Measurements from ENCODE around the gene ASTN2.

Gene ASTN2

DNA sequence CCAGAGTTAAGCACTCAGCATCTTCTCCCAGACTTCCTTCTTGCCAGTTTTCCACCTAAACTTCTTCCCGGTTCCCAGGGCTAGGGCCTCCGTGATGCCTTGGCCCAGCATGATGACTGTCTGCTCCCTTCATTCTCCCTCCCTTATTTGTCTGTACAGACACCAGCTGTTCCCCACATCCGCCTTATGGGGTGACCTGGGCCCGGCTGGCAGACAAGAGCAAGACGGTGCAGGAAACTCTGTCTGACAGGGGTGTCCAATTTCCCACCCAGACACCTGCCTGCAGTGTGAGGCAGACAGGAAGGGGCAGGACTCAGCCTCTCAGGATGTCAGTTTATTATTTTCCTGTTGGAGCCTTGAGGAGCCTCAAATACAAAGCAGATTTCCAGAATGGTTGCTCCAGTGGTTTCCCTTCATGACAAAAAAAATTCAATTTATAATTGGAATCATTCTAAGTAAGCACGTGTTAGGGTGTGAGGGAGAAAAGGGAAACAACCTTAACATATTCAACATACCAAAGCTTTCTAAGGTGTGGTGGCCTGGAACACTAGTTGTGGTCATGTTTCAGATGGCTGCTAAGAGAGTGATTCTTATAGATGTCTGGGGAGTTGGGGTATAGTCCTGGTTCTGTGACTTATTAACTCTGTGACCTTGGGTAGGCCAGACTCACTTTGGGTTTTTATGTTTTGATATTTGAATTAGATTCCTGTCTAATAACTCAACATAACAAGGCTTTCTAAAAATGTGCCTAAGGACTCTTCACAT is 1026.7 kb downstream of the ASTN2 start:
- Histone ChIP-seq H3K79me2 (ENCODE audit: control insufficient read depth, low read length) (no peaks in the 10 kb centered on the region), H3K27me3 (ENCODE audit: control insufficient read depth, low read length) (no peaks in the 10 kb centered on the region), H3K4me3 (ENCODE audit: low read length) (no peak overlapping the region), H3K9me3 (ENCODE audit: control insufficient read depth, insufficient read depth, low read length) (no peaks in the 10 kb centered on the region), H4K20me1 (ENCODE audit: control insufficient read depth, insufficient read depth, low read depth, low read length) (no peaks in the 10 kb centered on the region), H3K4me2 (ENCODE audit: low read length) (no peak overlapping the region), H3K27ac (ENCODE audit: low read depth, low read length) (no peak overlapping the region), H3K36me3 (ENCODE audit: control insufficient read depth, low read length) (no peaks in the 10 kb centered on the region), H3K4me1 (ENCODE audit: control insufficient read depth, low read length) (peaks cover 11% of the 10 kb centered on the region), H3K9me2 (replicated peaks; ENCODE audit: control insufficient read depth, low read length) (no peaks in the 10 kb centered on the region), H3F3A (ENCODE audit: control insufficient read depth, insufficient read depth) (no peaks in the 10 kb centered on the region)
- TF ChIP-seq EZH2phosphoT487 (IDR thresholded peaks at IDR 0.05; ENCODE audit: borderline replicate concordance, low read length), result no peak
- TF ChIP-seq, protein P1, sequence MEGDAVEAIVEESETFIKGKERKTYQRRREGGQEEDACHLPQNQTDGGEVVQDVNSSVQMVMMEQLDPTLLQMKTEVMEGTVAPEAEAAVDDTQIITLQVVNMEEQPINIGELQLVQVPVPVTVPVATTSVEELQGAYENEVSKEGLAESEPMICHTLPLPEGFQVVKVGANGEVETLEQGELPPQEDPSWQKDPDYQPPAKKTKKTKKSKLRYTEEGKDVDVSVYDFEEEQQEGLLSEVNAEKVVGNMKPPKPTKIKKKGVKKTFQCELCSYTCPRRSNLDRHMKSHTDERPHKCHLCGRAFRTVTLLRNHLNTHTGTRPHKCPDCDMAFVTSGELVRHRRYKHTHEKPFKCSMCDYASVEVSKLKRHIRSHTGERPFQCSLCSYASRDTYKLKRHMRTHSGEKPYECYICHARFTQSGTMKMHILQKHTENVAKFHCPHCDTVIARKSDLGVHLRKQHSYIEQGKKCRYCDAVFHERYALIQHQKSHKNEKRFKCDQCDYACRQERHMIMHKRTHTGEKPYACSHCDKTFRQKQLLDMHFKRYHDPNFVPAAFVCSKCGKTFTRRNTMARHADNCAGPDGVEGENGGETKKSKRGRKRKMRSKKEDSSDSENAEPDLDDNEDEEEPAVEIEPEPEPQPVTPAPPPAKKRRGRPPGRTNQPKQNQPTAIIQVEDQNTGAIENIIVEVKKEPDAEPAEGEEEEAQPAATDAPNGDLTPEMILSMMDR (IDR thresholded peaks at IDR 0.05; ENCODE audit: low read depth, low read length, poor library complexity, severe bottlenecking), result no peak

DNA sequence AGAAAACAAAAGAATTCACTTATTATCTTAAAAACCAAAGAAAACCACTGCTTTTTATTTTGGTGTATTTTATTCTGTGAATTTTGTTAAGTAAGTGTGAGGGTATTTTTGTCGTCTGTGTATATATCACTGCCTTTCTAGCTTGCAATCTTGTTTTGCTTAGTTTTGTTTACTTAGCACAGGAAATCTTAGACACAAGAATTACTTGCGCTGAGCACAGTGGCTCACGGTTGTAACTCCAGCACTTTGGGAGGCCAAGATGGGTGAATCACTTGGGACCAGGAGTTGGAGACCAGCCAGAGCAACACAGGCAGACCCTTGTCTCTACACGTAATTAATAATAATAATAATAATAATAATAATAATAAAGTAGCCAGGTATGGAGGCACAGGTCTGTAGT is 1030.9 kb downstream of the ASTN2 start:
- Histone ChIP-seq H3K27me3 (ENCODE audit: control insufficient read depth, low read length) (no peaks in the 10 kb centered on the region), H3K9me2 (replicated peaks; ENCODE audit: control insufficient read depth, low read length) (no peaks in the 10 kb centered on the region), H3K27ac (ENCODE audit: low read depth, low read length) (no peak overlapping the region), H4K20me1 (ENCODE audit: control insufficient read depth, insufficient read depth, low read depth, low read length) (no peaks in the 10 kb centered on the region), H3K4me2 (ENCODE audit: low read length) (no peak overlapping the region), H3F3A (ENCODE audit: control insufficient read depth, insufficient read depth) (no peaks in the 10 kb centered on the region), H3K79me2 (ENCODE audit: control insufficient read depth, low read length) (no peaks in the 10 kb centered on the region), H3K4me3 (ENCODE audit: low read length) (no peak overlapping the region), H3K36me3 (ENCODE audit: control insufficient read depth, low read length) (no peaks in the 10 kb centered on the region), H3K9me3 (ENCODE audit: control insufficient read depth, insufficient read depth, low read length) (no peaks in the 10 kb centered on the region), H3K4me1 (ENCODE audit: control insufficient read depth, low read length) (peaks cover 11% of the 10 kb centered on the region)
- TF ChIP-seq, protein P1 (IDR thresholded peaks at IDR 0.05; ENCODE audit: low read depth, low read length, poor library complexity, severe bottlenecking), result no peak
- TF ChIP-seq EZH2phosphoT487 (IDR thresholded peaks at IDR 0.05; ENCODE audit: borderline replicate concordance, low read length), result no peak

DNA sequence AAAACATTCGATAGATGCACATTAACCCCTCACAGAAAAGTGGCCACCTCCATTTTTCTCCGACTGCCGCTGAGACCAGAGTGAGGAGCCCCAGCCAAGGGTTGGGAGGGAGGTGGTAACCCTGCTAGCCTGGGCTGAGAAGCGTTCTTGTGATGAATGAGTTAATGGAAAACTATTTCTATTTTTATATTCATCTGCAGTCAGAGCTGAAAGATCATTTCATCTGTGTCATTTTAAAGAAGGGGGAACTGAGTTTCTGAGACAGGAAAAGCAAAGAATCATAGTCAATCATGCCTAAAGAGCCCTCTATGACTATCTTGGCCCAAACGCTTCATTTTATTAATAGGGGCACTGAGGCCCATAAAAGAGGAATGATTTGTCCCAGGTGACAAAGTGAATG is 1031.7 kb downstream of the ASTN2 start:
- Histone ChIP-seq H3K79me2 (ENCODE audit: control insufficient read depth, low read length) (no peaks in the 10 kb centered on the region), H3K9me3 (ENCODE audit: control insufficient read depth, insufficient read depth, low read length) (no peaks in the 10 kb centered on the region), H3K4me2 (ENCODE audit: low read length) (no peak overlapping the region), H3F3A (ENCODE audit: control insufficient read depth, insufficient read depth) (no peaks in the 10 kb centered on the region), H3K9me2 (replicated peaks; ENCODE audit: control insufficient read depth, low read length) (no peaks in the 10 kb centered on the region), H3K4me1 (ENCODE audit: control insufficient read depth, low read length) (peaks cover 5% of the 10 kb centered on the region), H4K20me1 (ENCODE audit: control insufficient read depth, insufficient read depth, low read depth, low read length) (no peaks in the 10 kb centered on the region), H3K36me3 (ENCODE audit: control insufficient read depth, low read length) (no peaks in the 10 kb centered on the region), H3K27ac (ENCODE audit: low read depth, low read length) (peak overlapping the region; percentile 18; the same call in 1 of the 2 replicates), H3K27me3 (ENCODE audit: control insufficient read depth, low read length) (no peaks in the 10 kb centered on the region), H3K4me3 (ENCODE audit: low read length) (no peak overlapping the region)
- TF ChIP-seq, protein P1 (IDR thresholded peaks at IDR 0.05; ENCODE audit: low read depth, low read length, poor library complexity, severe bottlenecking), result no peak
- TF ChIP-seq EZH2phosphoT487 (IDR thresholded peaks at IDR 0.05; ENCODE audit: borderline replicate concordance, low read length), result no peak

Measured in DOHH2 (cell line).